GM12864 (cell line): Measurements from ENCODE around the gene FOXRED2.
A peak's percentile ranks its signal among the peaks of the same experiment; 100 is the strongest.

Experiments
- DNase-seq: peaks from one replicate; pipeline ENCODE4 v3.0.0-alpha.2; 2011; ENCODE audit warnings: low read depth
- H3K4me3 ChIP-seq: 2 replicates; pipeline ENCODE4 v1.5.1; 2011; ENCODE audit warnings: mild to moderate bottlenecking, low read depth, low read length, control low read depth
- CTCF ChIP-seq: IDR thresholded peaks from 2 replicates; pipeline ENCODE4 v1.5.1; 2011; ENCODE audit warnings: low read depth, mild to moderate bottlenecking, moderate library complexity, low read length, control low read depth, inconsistent platforms; ENCODE audit errors: missing control alignments

The FOXRED2 gene

GRCh38 chr22:36514766-36515165 lies 7.9 kb upstream of the FOXRED2 start:
- TF ChIP-seq CTCF: no peak
- no peak for DNase-seq
- H3K4me3 ChIP-seq: no peak overlapping the region

- no peak for DNase-seq
- H3K4me3 ChIP-seq: no peak overlapping the region
- TF ChIP-seq CTCF: no peak
These were observed 6.2 kb upstream of the FOXRED2 start for GRCh38 chr22:36512991-36513390.

GRCh38 chr22:36512333-36512732 lies 5.5 kb upstream of the FOXRED2 start:
- TF ChIP-seq CTCF: no peak
- no peak overlapping the region for H3K4me3 ChIP-seq
- no peak for DNase-seq

GRCh38 chr22:36510966-36511881 lies 4.4 kb upstream of the FOXRED2 start:
- H3K4me3 ChIP-seq: no peak overlapping the region
- TF ChIP-seq CTCF: peak; percentile 75
- DNase-seq: no peak

- DNase-seq: no peak
- H3K4me3 ChIP-seq: no peak overlapping the region
- no peak for TF ChIP-seq CTCF
These were observed 3.5 kb upstream of the FOXRED2 start for GRCh38 chr22:36510384-36510783.

- H3K4me3 ChIP-seq: peak overlapping the region; percentile 58
- no peak for DNase-seq
- TF ChIP-seq CTCF: no peak
These were observed 724 bp upstream of the FOXRED2 start for GRCh38 chr22:36507518-36508010.
